ENCODE results near the gene FAM236A.
"Not testable (repeated sequence)": the region's sequence is repeated elsewhere in the genome, so short reads cannot be mapped to it uniquely, and the experiment has no call there.

Gene FAM236A

GRCh38 chrX:72974885-72975284 is 36.9 kb downstream of the FAM236A start:
- H3K9ac ChIP-seq (ENCODE audit: low read length); H3K4me3 ChIP-seq (ENCODE audit: low read length); H3K36me3 ChIP-seq (ENCODE audit: control insufficient read depth, low read depth, low read length); H3K9me3 ChIP-seq (ENCODE audit: control insufficient read depth, low read depth, low read length); H3K4me1 ChIP-seq (ENCODE audit: control insufficient read depth, low read depth, low read length); H3K27me3 ChIP-seq (ENCODE audit: control insufficient read depth, insufficient read depth, low read length); H3K27ac ChIP-seq (ENCODE audit: low read length): not testable (repeated sequence)

DNA sequence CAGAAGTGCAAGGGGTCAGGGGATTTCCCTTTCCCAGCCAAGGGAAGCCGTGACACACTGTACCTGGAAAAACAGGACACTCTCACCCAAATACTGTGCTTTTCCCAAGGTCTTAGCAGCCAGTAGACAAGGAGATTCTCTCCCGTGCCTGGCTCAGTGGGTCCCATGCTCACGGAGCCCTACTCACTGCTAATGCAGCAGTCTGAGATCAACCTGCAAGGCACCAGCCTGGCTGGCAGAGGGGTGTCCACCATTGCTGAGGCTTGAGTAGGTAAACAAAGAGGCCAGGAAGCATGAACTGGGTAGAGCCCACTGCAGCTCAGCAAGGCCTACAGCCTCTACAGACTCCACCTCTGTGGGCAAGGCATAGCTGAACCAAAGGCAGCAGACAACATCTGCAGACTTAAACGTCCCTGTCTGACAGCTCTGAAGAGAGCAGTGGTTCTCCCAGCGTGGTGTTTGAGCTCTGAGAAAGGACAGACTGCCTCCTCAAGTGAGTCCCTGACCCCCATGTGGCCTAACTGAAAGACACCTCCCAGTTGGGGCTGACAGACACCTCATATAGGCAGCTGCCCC is 43.0 kb downstream of the FAM236A start:
- H3K9ac ChIP-seq (ENCODE audit: low read length); H3K36me3 ChIP-seq (ENCODE audit: control insufficient read depth, low read depth, low read length); H3K27ac ChIP-seq (ENCODE audit: low read length); H3K27me3 ChIP-seq (ENCODE audit: control insufficient read depth, insufficient read depth, low read length); H3K4me3 ChIP-seq (ENCODE audit: low read length); H3K4me1 ChIP-seq (ENCODE audit: control insufficient read depth, low read depth, low read length); H3K9me3 ChIP-seq (ENCODE audit: control insufficient read depth, low read depth, low read length): not testable (repeated sequence)
